ENCODE measurements around the gene KNL1. TPM values are rescaled to one million over a fixed set of nuclear protein-coding genes. Genes with fewer than 3 reads are reported as not detected.

KNL1 gene
- total and polyA plus RNA-seq, 10 of the 15 experiments (the other 5 are each of a cell fraction or from before 2014, with no cell fraction given): 10.9 to 55.5 (median 28.4) TPM

DNA sequence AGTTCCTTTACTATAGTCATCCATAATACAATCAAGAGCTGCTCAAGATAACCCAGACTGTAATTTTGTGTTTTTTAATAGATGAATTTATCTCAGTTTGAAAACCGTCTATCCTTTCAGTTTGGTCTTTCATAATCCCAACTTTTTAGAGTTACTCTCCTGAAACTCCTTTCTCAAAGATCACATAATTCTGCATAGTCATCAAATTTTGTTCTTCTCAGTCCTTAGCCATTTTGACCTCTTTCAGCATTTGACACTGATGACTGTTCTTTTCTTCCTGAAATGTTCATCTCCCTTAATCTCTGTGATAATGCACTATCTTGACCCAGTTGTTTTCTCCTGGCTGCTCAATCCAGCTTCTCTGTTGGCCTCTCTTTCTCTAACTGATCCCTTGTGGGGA, 53.5 kb downstream of the KNL1 start:
- Histone ChIP-seq H3K36me3 (ENCODE audit: control insufficient read depth in 2 of 2, insufficient read depth in 2 of 2, low read length in 1 of 2) (peaks cover 0 to 8% of the 10 kb centered on the region in 2 experiments; a peak in 3 of 4 replicates), H3K9me3 (replicated peaks; ENCODE audit: control insufficient read depth, insufficient read depth, low read length) (no peaks in the 10 kb centered on the region), H3K4me1 (ENCODE audit: control insufficient read depth, insufficient read depth, low read length) (no peaks in the 10 kb centered on the region), H3K4me2 (ENCODE audit: control insufficient read depth, insufficient read depth) (no peak overlapping the region), H2AFZ (ENCODE audit: control insufficient read depth, low read depth, low read length) (no peak overlapping the region), H3K79me2 (ENCODE audit: control insufficient read depth, insufficient read depth, low read length) (no peaks in the 10 kb centered on the region), H3K27ac (ENCODE audit: control insufficient read depth, insufficient read depth) (no peak overlapping the region), H3K27me3 (replicated peaks in 1 of 2; ENCODE audit: control insufficient read depth in 2 of 2, insufficient read depth in 2 of 2, low read length in 1 of 2) (no peaks in the 10 kb centered on the region), H3K9ac (ENCODE audit: control insufficient read depth, insufficient read depth, low read length) (no peak overlapping the region), H3K4me3 (no peak overlapping the region), H4K20me1 (ENCODE audit: control insufficient read depth, insufficient read depth) (no peaks in the 10 kb centered on the region)
- RAD21 ChIA-PET (ENCODE audit: unreplicated experiment): no interaction called here
- SMC1A ChIA-PET (ENCODE audit: uncharacterized antibody, unreplicated experiment): interaction anchor here (0.8 to 1.5 kb wide), 2 partner anchors 20 to 24 kb away, joined by 3 to 5 read pairs; no protein-coding TSS in a partner anchor
- DNase-seq (ENCODE audit: low read depth, low spot score) (no peak), ATAC-seq (no peak), FAIRE-seq (no peak)
- TF ChIP-seq CHD2 (IDR thresholded peaks at IDR 0.05; ENCODE audit: borderline replicate concordance, low read depth, low read length): no peak
- TF ChIP-seq ESRRA (IDR thresholded peaks at IDR 0.05; ENCODE audit: low read length): no peak
- no peak for TF ChIP-seq ZSCAN29 (IDR thresholded peaks at IDR 0.05)
- TF ChIP-seq, protein P1, sequence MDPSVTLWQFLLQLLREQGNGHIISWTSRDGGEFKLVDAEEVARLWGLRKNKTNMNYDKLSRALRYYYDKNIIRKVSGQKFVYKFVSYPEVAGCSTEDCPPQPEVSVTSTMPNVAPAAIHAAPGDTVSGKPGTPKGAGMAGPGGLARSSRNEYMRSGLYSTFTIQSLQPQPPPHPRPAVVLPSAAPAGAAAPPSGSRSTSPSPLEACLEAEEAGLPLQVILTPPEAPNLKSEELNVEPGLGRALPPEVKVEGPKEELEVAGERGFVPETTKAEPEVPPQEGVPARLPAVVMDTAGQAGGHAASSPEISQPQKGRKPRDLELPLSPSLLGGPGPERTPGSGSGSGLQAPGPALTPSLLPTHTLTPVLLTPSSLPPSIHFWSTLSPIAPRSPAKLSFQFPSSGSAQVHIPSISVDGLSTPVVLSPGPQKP (IDR thresholded peaks at IDR 0.05; ENCODE audit: low read depth, low read length): no peak
- no peak for TF ChIP-seq ZNF24 (IDR thresholded peaks at IDR 0.05)
- TF ChIP-seq FOXK2 (IDR thresholded peaks at IDR 0.05): no peak
- TF ChIP-seq SMAD1 (IDR thresholded peaks at IDR 0.05; ENCODE audit: low read depth, partially characterized antibody): no peak
- TF ChIP-seq SUPT20H (IDR thresholded peaks at IDR 0.05; ENCODE audit: borderline replicate concordance, control insufficient read depth, low read depth, low read length): no peak
- TF ChIP-seq SIX5 (IDR thresholded peaks at IDR 0.05; ENCODE audit: low read depth, low read length, severe bottlenecking): no peak
- no peak for TF ChIP-seq RCOR1 (conservative IDR thresholded peaks at IDR 0.05; ENCODE audit: low read depth, low read length)
- no peak for TF ChIP-seq GABPA (IDR thresholded peaks at IDR 0.05; ENCODE audit: low read depth)
- TF ChIP-seq YY1 (IDR thresholded peaks at IDR 0.05; ENCODE audit: low read depth, low read length): no peak
- TF ChIP-seq ZNF622 (IDR thresholded peaks at IDR 0.05): no peak
- no peak for TF ChIP-seq BHLHE40 (IDR thresholded peaks at IDR 0.05; ENCODE audit: borderline replicate concordance in 1 of 2, low read depth in 2 of 2, low read length in 1 of 2)
- TF ChIP-seq, protein P2, sequence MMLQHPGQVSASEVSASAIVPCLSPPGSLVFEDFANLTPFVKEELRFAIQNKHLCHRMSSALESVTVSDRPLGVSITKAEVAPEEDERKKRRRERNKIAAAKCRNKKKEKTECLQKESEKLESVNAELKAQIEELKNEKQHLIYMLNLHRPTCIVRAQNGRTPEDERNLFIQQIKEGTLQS (IDR thresholded peaks at IDR 0.05; ENCODE audit: borderline replicate concordance, extremely low read depth, low read depth, low read length): no peak
- no peak for TF ChIP-seq SREBF1 (IDR thresholded peaks at IDR 0.05; ENCODE audit: low read length)
- TF ChIP-seq HCFC1 (IDR thresholded peaks at IDR 0.05; ENCODE audit: low read length): no peak
- TF ChIP-seq ZNF217 (IDR thresholded peaks at IDR 0.05): no peak
- no peak for TF ChIP-seq NR2C2 (IDR thresholded peaks at IDR 0.05; ENCODE audit: borderline replicate concordance, control insufficient read depth, insufficient read length, low read depth)
- no peak for TF ChIP-seq POLR2AphosphoS5 (IDR thresholded peaks at IDR 0.05; ENCODE audit: low read length)
- no TSS peak for BruUV-seq (replicated peaks)
- in situ Hi-C loops (cut with MboI) (no loop called here), intact Hi-C loops (cut with micrococcal nuclease; ENCODE audit: unreplicated experiment) (no loop called here)
- POLR2A ChIA-PET: no interaction called here
- 96% methylated on average over 1 of the region's 1 CpG for WGBS (ENCODE audit: insufficient coverage, insufficient replicate concordance, low lambda C conversion rate, missing lambda C conversion rate)
- CTCF ChIA-PET: interaction anchor here (0.9 to 1.4 kb wide), 6 partner anchors 8 to 137 kb away, joined by 3 to 6 read pairs (median 4); no protein-coding TSS in a partner anchor

Measured in GM12878 (cell line).